ENCODE measurements around the gene VAV3.
A peak's percentile ranks its signal among the peaks of the same experiment; 100 is the strongest.
"Not testable (repeated sequence)": the region's sequence is repeated elsewhere in the genome, so short reads cannot be mapped to it uniquely, and the experiment has no call there.

The VAV3 gene

GRCh38 chr1:107935396-107936064 is 29.4 kb downstream of the VAV3 start:
- no peak for DNase-seq (ENCODE audit: low spot score)

- no peak for DNase-seq (ENCODE audit: low spot score)
Observed at GRCh38 chr1:107934578-107934977, 30.4 kb downstream of the VAV3 start.

- no peak for DNase-seq (ENCODE audit: low spot score)
Observed at GRCh38 chr1:107933736-107934135, 31.2 kb downstream of the VAV3 start.

DNA sequence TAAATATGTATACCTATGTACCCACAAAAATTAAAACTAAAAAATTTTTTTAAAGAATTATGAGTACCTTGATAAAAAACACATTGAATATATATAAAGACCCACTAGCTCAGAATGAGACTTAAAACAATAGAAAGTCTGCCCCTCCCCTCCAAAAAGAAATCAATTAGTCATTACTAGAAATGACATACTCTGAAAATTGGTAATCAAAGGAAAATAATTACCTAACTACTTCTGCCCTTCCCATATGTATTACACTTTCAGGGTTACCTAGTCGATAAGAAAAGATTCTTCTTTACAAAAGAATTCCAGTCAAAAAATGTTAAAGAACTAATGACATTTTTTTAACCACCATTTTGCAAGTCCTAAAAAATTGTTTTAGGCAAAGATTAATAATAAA is 34.7 kb downstream of the VAV3 start:
- DNase-seq (ENCODE audit: low spot score), result no peak

GRCh38 chr1:107927820-107928219 is 37.2 kb downstream of the VAV3 start:
- DNase-seq (ENCODE audit: low spot score), result no peak

DNA sequence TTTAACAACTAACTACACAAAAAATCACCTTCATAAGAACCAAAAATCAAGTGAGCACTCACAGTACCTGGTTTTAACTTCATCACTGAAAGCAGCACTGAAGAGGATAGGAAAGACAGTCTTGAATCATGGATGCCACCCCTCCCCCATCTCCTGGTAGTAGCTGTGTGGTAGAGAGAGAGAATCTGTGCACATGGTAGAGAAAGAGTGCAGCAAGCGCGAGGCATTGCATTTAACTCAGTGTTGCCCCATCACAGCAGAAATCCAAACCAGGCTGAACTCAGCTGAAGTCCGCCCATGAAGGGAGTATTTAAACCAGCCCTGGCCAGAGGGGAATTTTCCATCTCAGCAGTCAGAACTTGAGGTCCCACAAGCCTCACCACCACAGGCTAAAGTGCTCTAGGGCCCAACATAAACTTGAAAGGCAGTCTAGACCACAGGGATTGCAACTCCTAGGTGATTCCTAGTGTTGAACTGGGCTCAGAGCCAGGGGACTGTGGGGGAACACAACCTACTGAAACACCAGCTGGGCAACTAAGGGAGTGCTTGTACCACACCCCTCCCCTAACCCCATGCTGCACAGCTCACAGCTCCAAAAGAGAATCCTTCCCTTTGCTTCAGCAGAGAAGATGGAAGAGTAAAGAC is 38.4 kb downstream of the VAV3 start:
- no peak for DNase-seq (ENCODE audit: low spot score)

DNA sequence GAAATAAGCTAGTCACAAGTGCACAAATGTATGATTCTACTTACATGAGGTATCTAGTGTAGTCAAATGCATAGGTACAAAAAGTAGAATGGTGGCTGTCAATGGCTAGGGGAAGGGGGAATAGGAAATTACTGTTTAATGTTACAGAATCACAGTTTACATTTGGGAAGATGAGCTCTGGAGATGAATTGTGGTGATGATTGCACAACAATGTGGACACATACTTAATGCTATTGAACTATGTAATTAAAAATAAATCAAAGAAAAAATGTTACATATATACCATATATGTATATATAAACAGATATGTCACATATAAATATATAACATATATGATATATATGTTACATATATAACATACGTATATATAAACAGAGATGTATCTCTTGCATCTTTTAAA is 39.4 kb downstream of the VAV3 start:
- DNase-seq (ENCODE audit: low spot score), result no peak

DNA sequence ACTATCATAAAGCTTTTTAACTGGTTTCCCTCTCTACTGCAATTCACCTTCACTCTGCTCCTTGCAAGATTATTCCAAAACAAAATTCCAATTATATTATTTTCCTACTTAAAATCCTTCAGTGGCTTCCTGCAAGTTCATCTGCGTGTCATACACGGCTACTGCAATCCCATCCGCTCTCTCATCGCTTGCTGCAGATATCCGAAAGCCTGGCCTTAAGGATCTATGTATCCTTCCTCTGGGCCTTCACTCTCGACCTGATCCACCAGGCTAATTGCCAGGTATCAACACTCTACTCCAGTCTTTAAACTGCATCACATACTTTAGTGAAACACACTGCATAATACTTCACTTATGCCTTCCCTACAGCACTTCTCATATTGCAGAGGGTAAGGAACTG is 44.0 kb downstream of the VAV3 start:
- DNase-seq (ENCODE audit: low spot score), result peak; percentile 29

GRCh38 chr1:107920561-107920960 is 44.4 kb downstream of the VAV3 start:
- DNase-seq (ENCODE audit: low spot score), result no peak

GRCh38 chr1:107919953-107920352 is 45.0 kb downstream of the VAV3 start:
- no peak for DNase-seq (ENCODE audit: low spot score)

GRCh38 chr1:107914119-107914765 is 50.7 kb downstream of the VAV3 start:
- no peak for DNase-seq (ENCODE audit: low spot score)

DNA sequence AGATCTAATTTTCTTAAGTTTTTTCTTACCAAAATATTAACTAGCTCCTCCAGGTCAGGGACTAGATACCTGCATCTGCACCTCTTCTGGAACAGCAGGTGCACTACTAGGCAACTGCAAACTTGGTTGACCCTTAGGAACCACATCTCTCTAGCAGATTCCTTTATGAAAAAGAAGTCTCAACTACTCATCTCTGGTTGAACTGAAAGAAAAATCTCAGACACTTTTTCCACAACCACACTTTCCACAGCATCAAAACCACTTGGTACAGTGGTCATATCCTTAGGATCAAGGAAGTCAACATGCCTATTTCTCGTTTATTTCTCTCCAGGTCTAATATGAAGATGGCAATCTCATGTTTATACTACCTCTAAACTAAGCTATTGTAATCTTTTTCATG is 52.3 kb downstream of the VAV3 start:
- DNase-seq (ENCODE audit: low spot score), result no peak

DNA sequence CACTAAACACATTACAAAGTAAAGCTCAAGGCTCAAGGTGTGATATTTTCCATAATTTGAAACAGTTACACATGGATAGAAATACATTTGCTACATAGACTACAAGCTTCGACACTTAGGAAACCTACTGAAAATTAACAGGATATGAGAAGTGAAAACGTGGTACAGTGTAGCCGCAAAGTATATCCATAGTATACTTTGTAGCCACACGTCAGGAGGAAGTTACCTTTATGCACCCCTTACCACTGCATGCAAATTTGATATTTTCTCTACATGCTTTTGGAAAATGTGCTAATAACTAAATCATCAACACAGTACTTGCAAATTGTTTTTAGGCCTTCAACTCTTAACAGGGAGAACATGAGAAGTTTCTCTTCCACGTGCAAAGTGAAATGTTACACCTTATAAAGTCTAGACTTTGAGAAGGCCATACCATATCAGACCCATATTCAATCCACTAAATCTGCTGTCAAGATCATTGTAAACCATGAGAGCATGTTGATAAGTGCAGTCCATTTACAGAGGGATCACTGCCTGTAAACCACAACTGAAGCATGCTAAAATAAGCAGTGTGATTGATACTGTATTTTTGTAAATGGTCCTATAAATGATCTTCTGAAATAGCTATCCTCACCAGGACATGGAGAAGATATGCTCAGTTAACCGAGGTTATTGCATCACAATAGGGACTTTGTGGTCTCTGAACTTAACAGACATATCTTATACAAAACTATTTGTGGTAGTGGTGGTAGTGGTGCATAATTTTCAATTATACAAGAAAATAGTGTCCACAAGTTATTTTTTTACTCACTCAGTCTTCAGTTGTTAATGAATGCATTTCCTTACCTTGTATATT is 64.7 kb downstream of the VAV3 start:
- DNase-seq (ENCODE audit: low spot score), result no peak

GRCh38 chr1:107899655-107900054 is 65.3 kb downstream of the VAV3 start:
- DNase-seq (ENCODE audit: low spot score), result no peak

DNA sequence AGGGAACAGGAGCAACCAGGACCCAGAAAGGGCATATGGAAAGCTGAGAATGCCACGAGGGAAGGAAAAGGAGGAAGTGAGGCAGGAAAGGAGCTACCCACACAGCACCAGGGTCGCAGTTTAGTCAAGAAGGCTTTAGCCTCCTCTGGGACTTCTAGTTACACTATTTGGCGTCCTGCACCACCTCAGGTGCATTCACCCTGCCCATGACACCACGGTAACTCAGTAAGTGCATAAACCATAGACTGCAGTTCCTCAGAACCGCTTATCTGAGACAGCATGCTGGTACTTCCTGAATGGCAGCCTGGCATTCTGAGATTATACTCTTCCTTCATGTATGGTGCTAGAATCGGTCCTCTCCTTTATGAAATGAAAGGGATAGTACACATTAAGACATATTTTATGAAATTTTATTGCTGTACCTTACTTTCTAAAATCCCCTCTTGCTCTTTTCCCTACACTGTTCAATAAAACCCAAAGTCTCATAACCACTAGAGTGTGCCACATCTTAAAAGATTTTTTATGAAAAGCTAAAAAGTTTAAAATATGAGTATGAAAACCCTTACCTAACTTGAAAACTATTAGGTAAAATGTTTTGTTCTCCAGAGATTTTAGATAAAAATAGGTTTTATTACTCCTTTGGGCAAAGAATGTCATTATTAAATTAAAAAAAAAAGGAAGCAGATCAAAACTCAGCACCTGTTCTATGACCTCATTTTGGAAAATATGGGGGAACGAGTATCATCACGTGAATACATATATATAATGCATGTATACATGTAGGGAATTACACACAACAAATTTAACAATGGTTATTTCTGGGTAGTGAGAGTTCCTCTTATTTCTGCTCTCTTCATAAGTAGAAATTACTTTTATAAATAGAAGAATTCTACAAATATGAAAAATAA is 67.3 kb downstream of the VAV3 start:
- DNase-seq (ENCODE audit: low spot score), result no peak

DNA sequence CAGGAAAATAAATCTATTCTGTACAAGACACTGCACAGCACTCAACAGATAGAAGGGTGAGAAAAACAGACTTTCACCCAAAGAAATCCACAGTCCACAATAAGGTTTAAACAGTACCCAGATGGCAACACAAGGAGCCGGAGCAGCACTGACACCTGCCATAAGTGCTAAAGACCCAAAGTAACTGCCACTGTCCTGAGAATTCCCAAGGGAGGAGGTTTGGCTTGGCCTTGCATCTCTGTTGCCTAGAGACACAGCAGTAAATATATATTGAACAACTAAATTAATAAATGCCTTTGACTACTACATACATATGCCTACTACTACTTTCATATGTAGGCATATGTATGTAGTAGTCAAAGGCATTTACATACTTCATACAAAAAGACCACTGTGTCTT is 68.0 kb downstream of the VAV3 start:
- DNase-seq (ENCODE audit: low spot score), result no peak

DNA sequence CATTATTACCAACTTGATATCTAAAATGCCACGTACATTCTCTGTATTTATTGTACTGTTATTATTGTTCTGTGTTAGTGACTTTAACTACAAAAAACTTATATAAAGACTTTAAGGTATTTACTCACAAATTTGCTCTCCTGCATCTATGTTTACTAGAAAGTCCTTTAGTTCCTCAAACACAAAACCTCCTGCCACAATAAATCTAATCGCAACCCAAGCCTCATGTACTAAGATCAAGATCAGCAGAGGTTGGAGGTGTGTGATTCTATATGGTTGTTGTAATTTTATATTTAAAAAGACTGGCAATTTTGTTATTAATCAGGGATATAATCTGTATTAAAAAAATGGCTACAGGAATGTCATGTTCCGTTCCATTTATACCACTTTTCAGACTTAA is 68.6 kb downstream of the VAV3 start:
- DNase-seq (ENCODE audit: low spot score), result no peak

GRCh38 chr1:107895403-107896191 is 69.4 kb downstream of the VAV3 start:
- peak; percentile 32 for DNase-seq (ENCODE audit: low spot score)

DNA sequence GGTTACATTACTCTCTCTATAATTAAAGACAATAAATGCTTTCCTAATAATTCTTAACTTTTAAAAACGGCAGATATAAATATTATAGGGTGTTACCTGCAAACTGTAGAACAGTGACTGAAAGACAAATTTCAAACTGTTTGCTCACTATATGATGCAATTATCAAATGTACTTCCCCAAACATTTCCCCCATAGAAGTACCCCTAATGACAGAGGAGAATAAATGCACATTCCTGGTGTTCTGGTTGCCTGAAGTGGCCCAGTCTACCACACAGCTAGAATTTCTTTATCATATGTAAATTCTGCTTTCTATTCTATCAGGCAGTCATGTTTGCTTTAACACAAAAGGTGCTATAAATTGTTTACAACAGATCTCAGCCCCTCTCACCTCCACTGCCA is 70.4 kb downstream of the VAV3 start:
- no peak for DNase-seq (ENCODE audit: low spot score)

DNA sequence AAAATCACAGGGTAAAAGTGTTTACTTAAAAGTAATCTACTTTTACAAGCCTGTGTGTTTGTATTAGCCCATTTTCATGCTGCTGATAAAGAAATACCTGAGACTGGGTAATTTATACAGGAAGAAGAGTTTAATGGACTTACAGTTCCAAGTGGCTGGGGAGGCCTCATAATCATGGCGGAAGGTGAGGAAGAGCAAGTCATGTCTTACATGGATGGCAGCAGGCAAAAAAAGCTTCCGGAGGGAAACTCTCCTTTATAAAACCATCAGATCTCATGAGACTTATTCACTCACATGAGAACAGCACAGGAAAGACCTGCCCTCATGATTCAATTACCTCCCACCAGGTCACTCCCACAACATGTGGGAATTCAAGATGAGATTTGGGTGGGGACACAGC is 71.6 kb downstream of the VAV3 start:
- not testable (repeated sequence) for DNase-seq (ENCODE audit: low spot score)

- no peak for DNase-seq (ENCODE audit: low spot score)
Observed at GRCh38 chr1:107889524-107889923, 75.5 kb downstream of the VAV3 start.

Measured in kidney capillary endothelial cell (primary cell).